ENCODE results near the gene HEMK1. TPM values are rescaled to one million over a fixed set of nuclear protein-coding genes. Genes with fewer than 3 reads are reported as not detected.

Gene HEMK1
- total RNA-seq, 1 donor from 2014 or later, result 13.1 TPM

GRCh38 chr3:50557915-50558314, 11.4 kb upstream of the HEMK1 start:
- H3K36me3 ChIP-seq, result no peaks in the 10 kb centered on the region
- no peak overlapping the region for H3K4me3 ChIP-seq
- intact Hi-C loops (cut with DNase I), result no loop called here
- H3K4me1 ChIP-seq, result no peaks in the 10 kb centered on the region
- H3K27me3 ChIP-seq, result no peaks in the 10 kb centered on the region
- no peaks in the 10 kb centered on the region for H3K9me3 ChIP-seq
- no peak for TF ChIP-seq CTCF (IDR thresholded peaks at IDR 0.05)
- H3K27ac ChIP-seq, result no peak overlapping the region
- DNase-seq (ENCODE audit: low spot score in 2 of 2), result no peak

GRCh38 chr3:50559702-50560101, 9.6 kb upstream of the HEMK1 start:
- intact Hi-C loops (cut with DNase I), result no loop called here
- Histone ChIP-seq H3K36me3 (no peaks in the 10 kb centered on the region), H3K27me3 (no peaks in the 10 kb centered on the region), H3K4me3 (no peak overlapping the region), H3K27ac (no peak overlapping the region), H3K9me3 (no peaks in the 10 kb centered on the region), H3K4me1 (no peaks in the 10 kb centered on the region)
- no peak for DNase-seq (ENCODE audit: low spot score in 2 of 2)
- TF ChIP-seq CTCF (IDR thresholded peaks at IDR 0.05), result no peak

GRCh38 chr3:50562861-50563260, 6.5 kb upstream of the HEMK1 start:
- Histone ChIP-seq H3K27me3 (no peaks in the 10 kb centered on the region), H3K36me3 (no peaks in the 10 kb centered on the region), H3K4me1 (peaks cover 0 to 8% of the 10 kb centered on the region in 2 donors), H3K27ac (no peak overlapping the region), H3K9me3 (no peaks in the 10 kb centered on the region), H3K4me3 (no peak overlapping the region)
- DNase-seq (ENCODE audit: low spot score in 2 of 2), result no peak
- no peak for TF ChIP-seq CTCF (IDR thresholded peaks at IDR 0.05)
- intact Hi-C loops (cut with DNase I), result no loop called here

- no peak overlapping the region for H3K4me3 ChIP-seq
- no peak overlapping the region for H3K27ac ChIP-seq
- intact Hi-C loops (cut with DNase I), result no loop called here
- no peak for TF ChIP-seq CTCF (IDR thresholded peaks at IDR 0.05)
- H3K27me3 ChIP-seq, result no peaks in the 10 kb centered on the region
- no peaks in the 10 kb centered on the region for H3K9me3 ChIP-seq
- H3K36me3 ChIP-seq, result no peaks in the 10 kb centered on the region
- peaks cover 0 to 8% of the 10 kb centered on the region in 2 donors for H3K4me1 ChIP-seq
- DNase-seq (ENCODE audit: low spot score in 2 of 2), result no peak
Observed at GRCh38 chr3:50563867-50564266, 5.5 kb upstream of the HEMK1 start.

GRCh38 chr3:50564321-50564720, 5.0 kb upstream of the HEMK1 start:
- H3K36me3 ChIP-seq, result no peaks in the 10 kb centered on the region
- no peak for DNase-seq (ENCODE audit: low spot score in 2 of 2)
- no peak overlapping the region for H3K4me3 ChIP-seq
- no peak for TF ChIP-seq CTCF (IDR thresholded peaks at IDR 0.05)
- peaks cover 0 to 8% of the 10 kb centered on the region in 2 donors for H3K4me1 ChIP-seq
- H3K27ac ChIP-seq, result no peak overlapping the region
- no peaks in the 10 kb centered on the region for H3K9me3 ChIP-seq
- intact Hi-C loops (cut with DNase I), result no loop called here
- H3K27me3 ChIP-seq, result no peaks in the 10 kb centered on the region

- TF ChIP-seq CTCF (IDR thresholded peaks at IDR 0.05), result no peak
- Histone ChIP-seq H3K27ac (peak overlapping the region; percentile 75 to 85), H3K27me3 (no peaks in the 10 kb centered on the region), H3K36me3 (no peaks in the 10 kb centered on the region), H3K4me1 (peaks cover 0 to 17% of the 10 kb centered on the region in 2 donors), H3K9me3 (no peaks in the 10 kb centered on the region), H3K4me3 (peak overlapping the region; percentile 76 to 89)
- no peak for DNase-seq (ENCODE audit: low spot score in 2 of 2)
- intact Hi-C loops (cut with DNase I), result loop anchor here (2.0 kb wide), 2 partner anchors 208 to 1104 kb away; partner anchors contain the start of genes TEX264 and TMEM115
Observed at GRCh38 chr3:50567011-50567385, 2.3 kb upstream of the HEMK1 start.

Data from ascending aorta (tissue), 2 donors.